KMS-11 (cell line): ENCODE results near the gene SNRPF.

Source experiments
- H2AFZ ChIP-seq: fragments of 200-600 bp; sonication (generic); 2 replicates; pipeline ENCODE4 v1.6.1; 2016; ENCODE audit warnings: antibody characterized with exemption, mixed run types, low read depth
- H3K27ac ChIP-seq: fragments of 200-600 bp; sonication (generic); 2 replicates; pipeline ENCODE4 v1.6.1; 2016; ENCODE audit warnings: mild to moderate bottlenecking, mixed run types
- H3K27me3 ChIP-seq: fragments of 200-600 bp; sonication (generic); 2 replicates; pipeline ENCODE4 v1.6.1; 2017; ENCODE audit warnings: mild to moderate bottlenecking, low read depth, mixed run types, moderate library complexity; ENCODE audit not compliant: insufficient read depth
- H3K36me3 ChIP-seq: fragments of 200-600 bp; sonication (generic); 2 replicates; pipeline ENCODE4 v1.6.1; 2017; ENCODE audit warnings: mild to moderate bottlenecking, mixed run types; ENCODE audit not compliant: insufficient read depth
- H3K4me1 ChIP-seq: fragments of 200-600 bp; sonication (generic); 2 replicates; pipeline ENCODE4 v1.6.1; 2016; ENCODE audit warnings: mild to moderate bottlenecking, low read depth, mixed run types; ENCODE audit not compliant: poor library complexity, severe bottlenecking
- H3K4me2 ChIP-seq: fragments of 200-600 bp; sonication (generic); 2 replicates; pipeline ENCODE4 v1.7.0; 2016; ENCODE audit warnings: mild to moderate bottlenecking, mixed run types
- H3K4me3 ChIP-seq: fragments of 200-600 bp; sonication (generic); IDR thresholded peaks from 2 replicates; pipeline ENCODE4 v1.6.1; 2017; ENCODE audit warnings: low read depth, low read length, mixed read lengths; ENCODE audit not compliant: insufficient read depth
- H3K79me2 ChIP-seq: fragments of 200-600 bp; sonication (generic); 2 replicates; pipeline ENCODE4 v1.6.1; 2016; ENCODE audit warnings: low read depth, mixed run types; ENCODE audit not compliant: insufficient read depth
- H3K9ac ChIP-seq: fragments of 200-600 bp; sonication (generic); 2 replicates; pipeline ENCODE4 v1.6.1; 2016; ENCODE audit warnings: mild to moderate bottlenecking, mixed run types
- H4K20me1 ChIP-seq: fragments of 200-600 bp; sonication (generic); 2 replicates; pipeline ENCODE4 v1.6.1; 2016; ENCODE audit warnings: mild to moderate bottlenecking, mixed run types; ENCODE audit not compliant: insufficient read depth
- CTCF ChIP-seq: fragments of 200-600 bp; sonication (generic); conservative IDR thresholded peaks from 2 replicates; pipeline ENCODE4 v1.6.1; 2017; ENCODE audit warnings: low read depth, mild to moderate bottlenecking, antibody characterized with exemption, low read length, moderate library complexity, mixed read lengths

SNRPF gene

GRCh38 chr12:95815632-95816212, 43.0 kb upstream of the SNRPF start:
- no peaks in the 10 kb centered on the region for H3K4me1 ChIP-seq
- H3K79me2 ChIP-seq: no peaks in the 10 kb centered on the region
- H3K36me3 ChIP-seq: no peaks in the 10 kb centered on the region
- H2AFZ ChIP-seq: no peak overlapping the region
- H4K20me1 ChIP-seq: no peaks in the 10 kb centered on the region
- no peaks in the 10 kb centered on the region for H3K27me3 ChIP-seq
- no peak overlapping the region for H3K27ac ChIP-seq
- H3K9ac ChIP-seq: no peak overlapping the region
- TF ChIP-seq CTCF: peak; percentile 62
- H3K4me2 ChIP-seq: no peak overlapping the region
- H3K4me3 ChIP-seq: no peak overlapping the region

- Histone ChIP-seq H3K79me2 (no peaks in the 10 kb centered on the region), H3K4me1 (no peaks in the 10 kb centered on the region), H3K9ac (no peak overlapping the region), H3K36me3 (no peaks in the 10 kb centered on the region), H3K4me2 (no peak overlapping the region), H3K27ac (no peak overlapping the region), H4K20me1 (no peaks in the 10 kb centered on the region), H2AFZ (no peak overlapping the region), H3K4me3 (no peak overlapping the region), H3K27me3 (no peaks in the 10 kb centered on the region)
- TF ChIP-seq CTCF: no peak; the same call in 1 of the 2 replicates
Observed at GRCh38 chr12:95820096-95820703, 38.6 kb upstream of the SNRPF start.

- Histone ChIP-seq H3K4me3 (no peak overlapping the region), H2AFZ (no peak overlapping the region), H3K4me2 (no peak overlapping the region), H3K27ac (no peak overlapping the region), H3K36me3 (no peaks in the 10 kb centered on the region), H4K20me1 (no peaks in the 10 kb centered on the region), H3K4me1 (no peaks in the 10 kb centered on the region), H3K9ac (no peak overlapping the region), H3K27me3 (no peaks in the 10 kb centered on the region), H3K79me2 (no peaks in the 10 kb centered on the region)
- no peak for TF ChIP-seq CTCF
Observed at GRCh38 chr12:95829395-95829794, 29.4 kb upstream of the SNRPF start.

GRCh38 chr12:95830335-95831089, 28.2 kb upstream of the SNRPF start:
- H3K4me3 ChIP-seq: no peak overlapping the region
- no peaks in the 10 kb centered on the region for H3K79me2 ChIP-seq
- no peaks in the 10 kb centered on the region for H3K36me3 ChIP-seq
- H3K27me3 ChIP-seq: no peaks in the 10 kb centered on the region
- no peaks in the 10 kb centered on the region for H4K20me1 ChIP-seq
- TF ChIP-seq CTCF: no peak
- H3K4me2 ChIP-seq: no peak overlapping the region
- no peaks in the 10 kb centered on the region for H3K4me1 ChIP-seq
- H3K9ac ChIP-seq: no peak overlapping the region
- no peak overlapping the region for H2AFZ ChIP-seq
- H3K27ac ChIP-seq: no peak overlapping the region
